K562 (cell line): ENCODE data around the gene TMPRSS11A. TPM values are rescaled to one million over a fixed set of nuclear protein-coding genes. Genes with fewer than 3 reads are reported as not detected.
A peak's percentile ranks its signal among the peaks of the same experiment; 100 is the strongest.

ENCODE experiments used
- ATAC-seq: fragments of 200-7000 bp; cut with Tn5 transposase; 3 replicates; pipeline ENCODE4 v1.9.1; 2020; ENCODE audit warnings: moderate library complexity
- BruUV-seq: library from RNA; stranded (reverse); fragments of 400-500 nt; replicated peaks from 2 replicates; lab custom pipeline; 2021; lab: Mats Ljungman, UMichigan
- CTCF ChIA-PET: fragments of 300-600 bp; formaldehyde crosslinking; extraction: SDS; loops from one replicate; lab custom pipeline; 2021; ENCODE audit warnings: low intra/inter-chr PET ratio; lab: Yijun Ruan, JAX
- POLR2A ChIA-PET: fragments of 300-600, 350-650 bp; sonication (Branson Sonifier 250); formaldehyde crosslinking; extraction: SDS; loops from one replicate; lab custom pipeline; 2021; ENCODE audit warnings: antibody characterized with exemption, inconsistent platforms; lab: Yijun Ruan, JAX
- DNase-seq, 4 experiments: peaks; one replicate each; pipeline versions ENCODE4 v3.0.0 to v3.0.0-alpha.2; 2011 to 2018; ENCODE audit warnings: low spot score in 3 of 4, mixed read lengths in 3 of 4; ENCODE audit errors: extremely low read depth in 1 of 4
- FAIRE-seq: peaks from 2 replicates; lab custom pipeline; 2011; peaks lifted over from hg19 to GRCh38; lab: Jason Lieb, UNC
- H2AFZ ChIP-seq: 2 replicates; pipeline ENCODE4 v1.6.0; 2011; ENCODE audit warnings: low read depth, low read length, control low read depth, inconsistent platforms
- H3K27ac ChIP-seq: fragments of 200-600 bp; 3 replicates; pipeline ENCODE4 v1.8.0; 2011; ENCODE audit warnings: low read depth, mild to moderate bottlenecking, control low read depth, inconsistent platforms, low read length, moderate library complexity, mixed read lengths; ENCODE audit errors: extremely low read depth
- H3K27me3 ChIP-seq, 2 experiments: fragments of 300-600 bp in 1 of 2; 2 replicates in 1 of 2; 3 replicates in 1 of 2; pipeline versions ENCODE4 v1.6.0 to v1.8.0; 2011; ENCODE audit warnings: inconsistent platforms in 2 of 2, low read length in 2 of 2, mild to moderate bottlenecking in 1 of 2, mixed read lengths in 1 of 2, moderate library complexity in 1 of 2; ENCODE audit not compliant: control insufficient read depth in 2 of 2, insufficient read depth in 2 of 2
- H3K36me3 ChIP-seq: fragments of 300-600 bp; 3 replicates; pipeline ENCODE4 v1.8.0; 2011; ENCODE audit warnings: mild to moderate bottlenecking, low read length, inconsistent platforms; ENCODE audit not compliant: control insufficient read depth, insufficient read depth
- H3K4me1 ChIP-seq, 2 experiments: fragments of 200-600 bp in 1 of 2; replicated peaks in 1 of 2; 2 replicates in 1 of 2; 3 replicates in 1 of 2; pipeline versions ENCODE4 v1.5.1 to v1.8.0; 2011; ENCODE audit warnings: inconsistent platforms in 2 of 2, low read length in 2 of 2, mild to moderate bottlenecking in 1 of 2, mixed read lengths in 1 of 2, moderate library complexity in 1 of 2; ENCODE audit not compliant: control insufficient read depth in 2 of 2, insufficient read depth in 2 of 2
- H3K4me2 ChIP-seq: 2 replicates; pipeline ENCODE4 v1.6.1; 2011; ENCODE audit warnings: low read length, control low read depth, inconsistent platforms, mixed read lengths; ENCODE audit not compliant: insufficient read depth
- H3K4me3 ChIP-seq: fragments of 200-600 bp; sonication (generic), shearing (Covaris generic); 2 replicates; pipeline ENCODE4 v1.5.1; 2016; ENCODE audit warnings: control low read depth, inconsistent platforms
- H3K79me2 ChIP-seq: fragments of 200-600 bp; 3 replicates; pipeline ENCODE4 v1.8.0; 2011; ENCODE audit warnings: low read length, inconsistent platforms; ENCODE audit not compliant: control insufficient read depth, insufficient read depth
- H3K9ac ChIP-seq, 2 experiments: 2 replicates each; pipeline versions ENCODE4 v1.6.0 to v1.6.1; 2011; ENCODE audit warnings: low read depth in 2 of 2, low read length in 2 of 2, control low read depth in 1 of 2, inconsistent platforms in 1 of 2, mild to moderate bottlenecking in 1 of 2, mixed read lengths in 1 of 2; ENCODE audit not compliant: insufficient read depth in 1 of 2
- H3K9me1 ChIP-seq: one replicate; pipeline ENCODE4 v1.6.0; 2011; ENCODE audit warnings: inconsistent platforms, mild to moderate bottlenecking, low read length, moderate library complexity; ENCODE audit not compliant: control insufficient read depth, insufficient read depth
- H3K9me3 ChIP-seq: replicated peaks from 2 replicates; pipeline ENCODE4 v1.5.1; 2011; ENCODE audit warnings: low read depth, low read length, inconsistent platforms; ENCODE audit not compliant: control insufficient read depth, insufficient read depth
- H4K20me1 ChIP-seq: replicated peaks from 2 replicates; pipeline ENCODE4 v1.6.1; 2011; ENCODE audit warnings: low read length, inconsistent platforms, mixed read lengths; ENCODE audit not compliant: control insufficient read depth, insufficient read depth
- COPS2 ChIP-seq: fragments of 450-650 bp; conservative IDR thresholded peaks from 2 replicates; pipeline ENCODE4 v1.6.1; 2016; ENCODE audit warnings: mild to moderate bottlenecking, moderate library complexity
- CREBBP ChIP-seq: IDR thresholded peaks from one replicate; pipeline ENCODE4 v1.6.1; 2012; ENCODE audit warnings: low read depth, mild to moderate bottlenecking, control low read depth, inconsistent platforms, low read length
- E4F1 ChIP-seq: fragments of 250-450 bp; sonication (Bioruptor Pico); IDR thresholded peaks from 2 replicates; pipeline ENCODE4 v1.5.0; 2021; ENCODE audit warnings: mild to moderate bottlenecking, borderline replicate concordance
- MYNN ChIP-seq, 2 experiments: sonication (generic); formaldehyde crosslinking in 1 of 2; IDR thresholded peaks; 2 replicates each; pipeline versions ENCODE4 v1.5.0 to v1.6.1; 2016 to 2020; ENCODE audit warnings: antibody characterized with exemption in 1 of 2, missing genetic modification reagents in 1 of 2
- PHB2 ChIP-seq: fragments of 450-650 bp; IDR thresholded peaks from 2 replicates; pipeline ENCODE4 v1.6.1; 2017; ENCODE audit warnings: low read depth
- STAT6 ChIP-seq: sonication (generic); formaldehyde crosslinking; IDR thresholded peaks from 2 replicates; pipeline ENCODE4 v1.8.1; 2023; ENCODE audit warnings: mild to moderate bottlenecking, missing genetic modification reagents
- U2AF2 ChIP-seq: fragments of 200-400 bp; formaldehyde crosslinking; optimal IDR thresholded peaks from 2 replicates; pipeline ENCODE3; 2017; ENCODE audit warnings: low read depth, mild to moderate bottlenecking, low read length
- YY1 ChIP-seq, 3 experiments: IDR thresholded peaks; 2 replicates each; pipeline ENCODE4 v1.6.1; 2011; ENCODE audit warnings: low read length in 2 of 3, mild to moderate bottlenecking in 2 of 3, moderate library complexity in 2 of 3, borderline replicate concordance in 1 of 3, control low read depth in 1 of 3, low read depth in 1 of 3; ENCODE audit not compliant: insufficient read depth in 3 of 3, insufficient replicate concordance in 2 of 3, control insufficient read depth in 1 of 3, insufficient read length in 1 of 3; ENCODE audit errors: extremely low read depth in 1 of 3
- ZFP36 ChIP-seq: fragments of 150-350 bp; IDR thresholded peaks from 2 replicates; pipeline ENCODE4 v1.6.1; 2018; ENCODE audit warnings: low read length, low read depth; ENCODE audit not compliant: partially characterized antibody
- ZFPM2 ChIP-seq: fragments of 250-450 bp; sonication (Bioruptor Pico); IDR thresholded peaks from 2 replicates; pipeline ENCODE4 v1.5.1; 2022; ENCODE audit warnings: mild to moderate bottlenecking
- WGBS: fragments of 100-300 bp; shearing (Covaris generic); methylation state at CpG from one replicate; pipeline ENCODE4 v1.1.6; 2016; ENCODE audit warnings: low coverage, mixed read lengths; ENCODE audit not compliant: insufficient coverage; ENCODE audit errors: missing lambda C conversion rate; 5-methylcytosine and 5-hydroxymethylcytosine counted together
- in situ Hi-C: fragments of 300-500 bp; cut with MboI; formaldehyde crosslinking; loops from 4 replicates; pipeline ENCODE4 v1.15.0; 2018; ENCODE audit warnings: inconsistent platforms, mixed read lengths
- intact Hi-C: fragments of 100-400 bp; cut with micrococcal nuclease; formaldehyde crosslinking; loops from 2 replicates; pipeline ENCODE4 v1.14.2; 2022
- polyA plus RNA-seq, 8 experiments: library from polyadenylated mRNA; depleted of rRNA in 4 of 8; stranded (reverse) in 5 of 8; unstranded in 3 of 8; fragments of >200 nt; fragmentation: Nextera tagmentation in 2 of 8; fragmentation: Illumina TruSeq in 1 of 8; extraction: Ambion mirVana in 2 of 8; extraction: Trizol in 1 of 8; gene quantifications; 2 replicates each; pipeline versions ENCODE4 v1.2.1 to v1.2.3, GENCODE V29; 2011 to 2014; ENCODE audit warnings: inconsistent platforms in 1 of 8, missing spikeins in 1 of 8
- total RNA-seq, 7 experiments: library from RNA; depleted of rRNA in 6 of 7; stranded (reverse); fragments of >200 nt in 6 of 7; fragmentation: Illumina TruSeq in 2 of 7; extraction: Trizol in 2 of 7; gene quantifications; 2 replicates each; pipeline versions ENCODE4 v1.2.1 to v1.2.3, GENCODE V29; 2011 to 2021; ENCODE audit warnings: low replicate concordance in 1 of 7

TMPRSS11A gene
- total and polyA plus RNA-seq, 9 of the 15 experiments (the other 6 are each of a cell fraction or from before 2014, with no cell fraction given), result not detected

GRCh38 chr4:67911141-67911540, 52.2 kb downstream of the TMPRSS11A start:
- POLR2A ChIA-PET, result interaction anchor here (1.2 kb wide), 1 partner anchor 12 kb away, joined by 6 read pairs; no protein-coding TSS in a partner anchor
- H3K36me3 ChIP-seq, result no peaks in the 10 kb centered on the region
- intact Hi-C loops, result loop anchor here (2.0 to 10.0 kb wide), 2 partner anchors 186 to 362 kb away; no protein-coding TSS in a partner anchor
- 3% methylated on average over 4 of the region's 4 CpGs for WGBS
- no peaks in the 10 kb centered on the region for H3K9me3 ChIP-seq
- ATAC-seq (no peak), DNase-seq (no peak), FAIRE-seq (peak; percentile 6)
- CTCF ChIA-PET, result no interaction called here
- H3K9me1 ChIP-seq, result no peaks in the 10 kb centered on the region
- no peak overlapping the region for H3K4me2 ChIP-seq
- no peak overlapping the region for H3K4me3 ChIP-seq
- H3K4me1 ChIP-seq, result no peaks in the 10 kb centered on the region
- no peak overlapping the region for H2AFZ ChIP-seq
- BruUV-seq, result no TSS peak
- no peaks in the 10 kb centered on the region for H3K27me3 ChIP-seq
- no peaks in the 10 kb centered on the region for H3K79me2 ChIP-seq
- in situ Hi-C loops, result no loop called here
- no peak overlapping the region for H3K27ac ChIP-seq
- H4K20me1 ChIP-seq, result no peaks in the 10 kb centered on the region
- TF ChIP-seq ZFPM2 (CRISPR knock-in tag), result no peak
- peak; percentile 72 for TF ChIP-seq MYNN (IDR thresholded peaks at IDR 0.05)
- TF ChIP-seq MYNN (CRISPR knock-in tag; IDR thresholded peaks at IDR 0.05), result no peak
- TF ChIP-seq U2AF2, result no peak
- no peak overlapping the region for H3K9ac ChIP-seq

GRCh38 chr4:67910585-67910905, 52.7 kb downstream of the TMPRSS11A start:
- no peaks in the 10 kb centered on the region for H3K36me3 ChIP-seq
- ChIA-PET POLR2A (interaction anchor here (1.2 kb wide), 1 partner anchor 11 kb away, joined by 6 read pairs; no protein-coding TSS in a partner anchor), CTCF (interaction anchor here (0.6 kb wide), 1 partner anchor 65 kb away, joined by 3 read pairs; no protein-coding TSS in a partner anchor)
- intact Hi-C loops (loop anchor here (2.0 to 10.0 kb wide), 2 partner anchors 186 to 362 kb away; no protein-coding TSS in a partner anchor), in situ Hi-C loops (no loop called here)
- H4K20me1 ChIP-seq, result no peaks in the 10 kb centered on the region
- H3K9me1 ChIP-seq, result no peaks in the 10 kb centered on the region
- ATAC-seq (no peak), DNase-seq (no peak), FAIRE-seq (no peak)
- H3K27ac ChIP-seq, result no peak overlapping the region
- H3K9me3 ChIP-seq, result no peaks in the 10 kb centered on the region
- no peak overlapping the region for H3K4me2 ChIP-seq
- no peaks in the 10 kb centered on the region for H3K79me2 ChIP-seq
- H3K4me1 ChIP-seq, result no peaks in the 10 kb centered on the region
- no peak overlapping the region for H3K4me3 ChIP-seq
- no peak overlapping the region for H3K9ac ChIP-seq
- no peak overlapping the region for H2AFZ ChIP-seq
- 5% methylated on average over 1 of the region's 1 CpG for WGBS
- BruUV-seq, result no TSS peak
- H3K27me3 ChIP-seq, result no peaks in the 10 kb centered on the region
- TF ChIP-seq YY1 (IDR thresholded peaks at IDR 0.05; ENCODE audit: borderline replicate concordance in 1 of 3, control insufficient read depth in 1 of 3, extremely low read depth in 1 of 3, insufficient read depth in 3 of 3, insufficient read length in 1 of 3, insufficient replicate concordance in 2 of 3, low read depth in 1 of 3, low read length in 2 of 3) (no peak), PHB2 (no peak), COPS2 (no peak), STAT6 (CRISPR knock-in tag) (no peak), CREBBP (no peak), E4F1 (CRISPR knock-in tag) (no peak), ZFP36 (no peak)
